HepG2 (cell line): ENCODE measurements around the gene TXN2. TPM values are rescaled to one million over a fixed set of nuclear protein-coding genes. Genes with fewer than 3 reads are reported as not detected.
A peak's percentile ranks its signal among the peaks of the same experiment; 100 is the strongest.

ENCODE experiments used
- ERF ChIP-seq: IDR thresholded peaks from 2 replicates; pipeline ENCODE4 v1.6.1; 2018; ENCODE audit warnings: missing biosample characterization, missing genetic modification reagents
- FOXA1 ChIP-seq, 2 experiments: fragments of 450-650 bp in 1 of 2; sonication (generic) in 1 of 2; formaldehyde crosslinking in 1 of 2; IDR thresholded peaks; 2 replicates each; pipeline versions ENCODE4 v1.4.0 to v1.6.1; 2016 to 2020; ENCODE audit warnings: missing genetic modification reagents in 1 of 2
- KMT2A ChIP-seq: sonication (generic); formaldehyde crosslinking; IDR thresholded peaks from 2 replicates; pipeline ENCODE4 v1.4.0; 2020; ENCODE audit warnings: missing genetic modification reagents
- MLLT10 ChIP-seq: sonication (generic); formaldehyde crosslinking; IDR thresholded peaks from 2 replicates; pipeline ENCODE4 v1.4.0; 2020; ENCODE audit warnings: missing genetic modification reagents
- TOE1 ChIP-seq: sonication (generic); formaldehyde crosslinking; IDR thresholded peaks from 2 replicates; pipeline ENCODE4 v1.4.0; 2020; ENCODE audit warnings: mild to moderate bottlenecking, missing genetic modification reagents
- ZFP36L1 ChIP-seq: sonication (generic); formaldehyde crosslinking; IDR thresholded peaks from 2 replicates; pipeline ENCODE4 v1.8.0; 2022; ENCODE audit warnings: mild to moderate bottlenecking, missing genetic modification reagents, moderate library complexity
- ZNF142 ChIP-seq: sonication (generic); formaldehyde crosslinking; IDR thresholded peaks from 2 replicates; pipeline ENCODE4 v1.4.0; 2020; ENCODE audit warnings: missing genetic modification reagents
- ZNF280D ChIP-seq: sonication (generic); formaldehyde crosslinking; IDR thresholded peaks from 2 replicates; pipeline ENCODE4 v1.5.1; 2020; ENCODE audit warnings: mild to moderate bottlenecking, missing genetic modification reagents
- ZNF616 ChIP-seq: sonication (generic); formaldehyde crosslinking; IDR thresholded peaks from 2 replicates; pipeline ENCODE4 v1.5.0; 2020; ENCODE audit warnings: low read depth, mild to moderate bottlenecking, missing genetic modification reagents
- ZNF672 ChIP-seq: sonication (generic); formaldehyde crosslinking; IDR thresholded peaks from 2 replicates; pipeline ENCODE4 v1.8.1; 2022; ENCODE audit warnings: missing genetic modification reagents
- ZNF766 ChIP-seq: sonication (generic); formaldehyde crosslinking; IDR thresholded peaks from 2 replicates; pipeline ENCODE4 v1.5.0; 2020; ENCODE audit warnings: missing genetic modification reagents, borderline replicate concordance
- polyA plus RNA-seq, 8 experiments: library from polyadenylated mRNA; depleted of rRNA in 3 of 8; stranded (reverse) in 7 of 8; unstranded in 1 of 8; fragments of >200 nt; fragmentation: Illumina TruSeq in 4 of 8; extraction: Trizol in 4 of 8; gene quantifications; 2 replicates each; pipeline versions ENCODE4 v1.2.1 to v1.2.3, GENCODE V29; 2011 to 2016; ENCODE audit warnings: low read depth in 4 of 8, missing spikeins in 1 of 8, mixed read lengths in 1 of 8; ENCODE audit not compliant: insufficient read depth in 1 of 8
- total RNA-seq, 5 experiments: library from RNA; depleted of rRNA; stranded (reverse); fragments of >200 nt; fragmentation: Illumina TruSeq; extraction: Trizol; gene quantifications; 2 replicates each; pipeline ENCODE4 v1.2.3, GENCODE V29; 2016; ENCODE audit warnings: low read depth in 1 of 5
- TF ChIP-seq, protein P1 (sequence below): sonication (generic); formaldehyde crosslinking; IDR thresholded peaks from 2 replicates; pipeline ENCODE4 v1.4.0; 2020; ENCODE audit warnings: mild to moderate bottlenecking, missing genetic modification reagents

Gene TXN2
- total and polyA plus RNA-seq, 2 of the 13 experiments (the other 11 are each of a cell fraction or from before 2014, with no cell fraction given) = 41.4 to 109 TPM

GRCh38 chr22:36506637-36507517 is 25.4 kb upstream of the TXN2 start, which contains the start of gene FOXRED2 (continued):
- TF ChIP-seq, protein P1, sequence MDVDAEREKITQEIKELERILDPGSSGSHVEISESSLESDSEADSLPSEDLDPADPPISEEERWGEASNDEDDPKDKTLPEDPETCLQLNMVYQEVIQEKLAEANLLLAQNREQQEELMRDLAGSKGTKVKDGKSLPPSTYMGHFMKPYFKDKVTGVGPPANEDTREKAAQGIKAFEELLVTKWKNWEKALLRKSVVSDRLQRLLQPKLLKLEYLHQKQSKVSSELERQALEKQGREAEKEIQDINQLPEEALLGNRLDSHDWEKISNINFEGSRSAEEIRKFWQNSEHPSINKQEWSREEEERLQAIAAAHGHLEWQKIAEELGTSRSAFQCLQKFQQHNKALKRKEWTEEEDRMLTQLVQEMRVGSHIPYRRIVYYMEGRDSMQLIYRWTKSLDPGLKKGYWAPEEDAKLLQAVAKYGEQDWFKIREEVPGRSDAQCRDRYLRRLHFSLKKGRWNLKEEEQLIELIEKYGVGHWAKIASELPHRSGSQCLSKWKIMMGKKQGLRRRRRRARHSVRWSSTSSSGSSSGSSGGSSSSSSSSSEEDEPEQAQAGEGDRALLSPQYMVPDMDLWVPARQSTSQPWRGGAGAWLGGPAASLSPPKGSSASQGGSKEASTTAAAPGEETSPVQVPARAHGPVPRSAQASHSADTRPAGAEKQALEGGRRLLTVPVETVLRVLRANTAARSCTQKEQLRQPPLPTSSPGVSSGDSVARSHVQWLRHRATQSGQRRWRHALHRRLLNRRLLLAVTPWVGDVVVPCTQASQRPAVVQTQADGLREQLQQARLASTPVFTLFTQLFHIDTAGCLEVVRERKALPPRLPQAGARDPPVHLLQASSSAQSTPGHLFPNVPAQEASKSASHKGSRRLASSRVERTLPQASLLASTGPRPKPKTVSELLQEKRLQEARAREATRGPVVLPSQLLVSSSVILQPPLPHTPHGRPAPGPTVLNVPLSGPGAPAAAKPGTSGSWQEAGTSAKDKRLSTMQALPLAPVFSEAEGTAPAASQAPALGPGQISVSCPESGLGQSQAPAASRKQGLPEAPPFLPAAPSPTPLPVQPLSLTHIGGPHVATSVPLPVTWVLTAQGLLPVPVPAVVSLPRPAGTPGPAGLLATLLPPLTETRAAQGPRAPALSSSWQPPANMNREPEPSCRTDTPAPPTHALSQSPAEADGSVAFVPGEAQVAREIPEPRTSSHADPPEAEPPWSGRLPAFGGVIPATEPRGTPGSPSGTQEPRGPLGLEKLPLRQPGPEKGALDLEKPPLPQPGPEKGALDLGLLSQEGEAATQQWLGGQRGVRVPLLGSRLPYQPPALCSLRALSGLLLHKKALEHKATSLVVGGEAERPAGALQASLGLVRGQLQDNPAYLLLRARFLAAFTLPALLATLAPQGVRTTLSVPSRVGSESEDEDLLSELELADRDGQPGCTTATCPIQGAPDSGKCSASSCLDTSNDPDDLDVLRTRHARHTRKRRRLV (CRISPR knock-in tag) = no peak
- TF ChIP-seq ERF (peak; percentile 92), ZNF672 (CRISPR knock-in tag) (peak; percentile 89; the same call in 1 of the 2 replicates), ZFP36L1 (CRISPR knock-in tag) (peak; percentile 69; the same call in 1 of the 2 replicates), TOE1 (CRISPR knock-in tag) (no peak), KMT2A (CRISPR knock-in tag) (0 out of 2 replicates have a peak, but pooled peaks have one; percentile 33), ZNF142 (peak; percentile 89), ZNF616 (CRISPR knock-in tag) (peak; percentile 98; the same call in 1 of the 2 replicates), MLLT10 (0 out of 2 replicates have a peak, but pooled peaks have one; percentile 37), ZNF766 (peak; percentile 97), FOXA1 (IDR thresholded peaks at IDR 0.05) (no peak), FOXA1 (CRISPR knock-in tag; IDR thresholded peaks at IDR 0.05) (no peak), ZNF280D (peak; percentile 81; the same call in 1 of the 2 replicates)
